Measurements from ENCODE around the gene GLIPR2.

- TF ChIP-seq PBX3 (IDR thresholded peaks at IDR 0.05) (no peak), YY1 (IDR thresholded peaks at IDR 0.05; ENCODE audit: low read depth) (no peak), CTCF (IDR thresholded peaks at IDR 0.05) (no peak), MAX (IDR thresholded peaks at IDR 0.05; ENCODE audit: low read depth) (no peak), EZH2phosphoT487 (IDR thresholded peaks at IDR 0.05; ENCODE audit: borderline replicate concordance, low read depth) (no peak), EP300 (IDR thresholded peaks at IDR 0.05; ENCODE audit: borderline replicate concordance in 1 of 2, low read depth in 1 of 2, low read length in 1 of 2) (no peak)
Measured at GRCh38 chr9:36145970-36146369, 9.4 kb downstream of the GLIPR2 start.

Data from SK-N-SH (cell line).